Neural cell (in vitro differentiated cells): ENCODE results near the gene BET1. TPM values are rescaled to one million over a fixed set of nuclear protein-coding genes. Genes with fewer than 3 reads are reported as not detected.

Experiments
- H2AFZ ChIP-seq: fragments of 200-600, 300-800 bp; sonication (generic), shearing (Covaris generic); 2 replicates; pipeline ENCODE4 v1.6.0; 2014; ENCODE audit warnings: low read depth, mild to moderate bottlenecking, antibody characterized with exemption, low read length, moderate library complexity
- H3F3A ChIP-seq: fragments of 200-600 bp; shearing (Covaris generic); 2 replicates; pipeline ENCODE4 v1.6.1; 2016; ENCODE audit warnings: mild to moderate bottlenecking, moderate library complexity, mixed read lengths, antibody characterized with exemption, low read length; ENCODE audit not compliant: insufficient read depth, poor library complexity, severe bottlenecking
- H3K27ac ChIP-seq: fragments of 200-600, 300-800 bp; sonication (generic), shearing (Covaris generic); 2 replicates; pipeline ENCODE4 v1.5.1; 2014; ENCODE audit warnings: mild to moderate bottlenecking, low read length, moderate library complexity
- H3K27me3 ChIP-seq: fragments of 300-800, 200-600 bp; sonication (generic), shearing (Covaris generic); 2 replicates; pipeline ENCODE4 v1.6.0; 2014; ENCODE audit warnings: mild to moderate bottlenecking, low read depth, low read length, moderate library complexity; ENCODE audit not compliant: insufficient read depth
- H3K36me3 ChIP-seq: fragments of 300-800, 200-600 bp; sonication (generic), shearing (Covaris generic); 2 replicates; pipeline ENCODE4 v1.5.1; 2014; ENCODE audit warnings: mild to moderate bottlenecking, antibody characterized with exemption, low read length, moderate library complexity; ENCODE audit not compliant: insufficient read depth
- H3K4me2 ChIP-seq: fragments of 300-800, 200-600 bp; sonication (generic), shearing (Covaris generic); 2 replicates; pipeline ENCODE4 v1.6.0; 2014; ENCODE audit warnings: mild to moderate bottlenecking, low read length
- H3K4me3 ChIP-seq: fragments of 300-800, 200-600 bp; sonication (generic), shearing (Covaris generic); 2 replicates; pipeline ENCODE4 v1.5.1; 2014; ENCODE audit warnings: mild to moderate bottlenecking, low read length, moderate library complexity
- H3K79me2 ChIP-seq: fragments of 200-600 bp; shearing (Covaris generic); replicated peaks from 2 replicates; pipeline ENCODE4 v1.6.0; 2014; ENCODE audit warnings: mild to moderate bottlenecking, low read length, moderate library complexity; ENCODE audit not compliant: insufficient read depth
- H3K9ac ChIP-seq: fragments of 300-800, 200-600 bp; sonication (generic), shearing (Covaris generic); 2 replicates; pipeline ENCODE4 v1.6.1; 2016; ENCODE audit warnings: mild to moderate bottlenecking, low read length, mixed read lengths
- H3K9me2 ChIP-seq: fragments of 200-600 bp; shearing (Covaris generic); 2 replicates; pipeline ENCODE4 v1.6.1; 2016; ENCODE audit warnings: mild to moderate bottlenecking, low read length, mixed read lengths; ENCODE audit not compliant: insufficient read depth
- H3K9me3 ChIP-seq: fragments of 200-600, 300-800 bp; sonication (generic), shearing (Covaris generic); 2 replicates; pipeline ENCODE4 v1.6.1; 2016; ENCODE audit warnings: mild to moderate bottlenecking, mixed run types, low read length, moderate library complexity, mixed read lengths
- H4K20me1 ChIP-seq: fragments of 200-600 bp; shearing (Covaris generic); 2 replicates; pipeline ENCODE4 v1.6.1; 2016; ENCODE audit warnings: mild to moderate bottlenecking, mixed run types; ENCODE audit not compliant: insufficient read depth
- EP300 ChIP-seq: fragments of 450-650 bp; conservative IDR thresholded peaks from 2 replicates; pipeline ENCODE4 v1.6.1; 2014; ENCODE audit warnings: antibody characterized with exemption, mild to moderate bottlenecking, moderate library complexity; ENCODE audit not compliant: poor library complexity, severe bottlenecking
- EZH2 ChIP-seq: fragments of 200-600, 300-800 bp; shearing (Covaris generic), sonication (generic); IDR thresholded peaks from 2 replicates; pipeline ENCODE4 v1.6.1; 2014; ENCODE audit warnings: antibody characterized with exemption, low read length, borderline replicate concordance, mild to moderate bottlenecking; ENCODE audit not compliant: insufficient read depth, poor library complexity, severe bottlenecking
- MXI1 ChIP-seq: fragments of 450-650 bp; conservative IDR thresholded peaks from 2 replicates; pipeline ENCODE4 v1.6.1; 2014; ENCODE audit warnings: antibody characterized with exemption, mild to moderate bottlenecking; ENCODE audit not compliant: poor library complexity, severe bottlenecking
- POLR2AphosphoS5 ChIP-seq: IDR thresholded peaks from 2 replicates; pipeline ENCODE4 v1.6.1; 2012
- RAD21 ChIP-seq: fragments of 450-650 bp; conservative IDR thresholded peaks from 2 replicates; pipeline ENCODE4 v1.6.1; 2014; ENCODE audit warnings: antibody characterized with exemption, mild to moderate bottlenecking, moderate library complexity
- SMC3 ChIP-seq: fragments of 450-650 bp; conservative IDR thresholded peaks from 2 replicates; pipeline ENCODE4 v1.6.1; 2014; ENCODE audit warnings: antibody characterized with exemption, mild to moderate bottlenecking, moderate library complexity; ENCODE audit not compliant: poor library complexity
- TAF1 ChIP-seq: IDR thresholded peaks from 2 replicates; pipeline ENCODE4 v1.6.1; 2012; ENCODE audit warnings: low read depth
- polyA plus RNA-seq: library from polyadenylated mRNA; depleted of rRNA; stranded (reverse); fragments of >200 nt; gene quantifications from 2 replicates; pipeline ENCODE4 v1.2.3, GENCODE V29; 2014
- TF ChIP-seq, protein P1 (sequence below): IDR thresholded peaks from 2 replicates; pipeline ENCODE4 v1.6.1; 2012; ENCODE audit warnings: borderline replicate concordance
- TF ChIP-seq, protein P2 (sequence below): fragments of 450-650 bp; IDR thresholded peaks from 2 replicates; pipeline ENCODE4 v1.5.1; 2014; ENCODE audit warnings: antibody characterized with exemption, mild to moderate bottlenecking, moderate library complexity; ENCODE audit not compliant: poor library complexity, severe bottlenecking

BET1 gene
- polyA plus RNA-seq, 1 donor from 2014 or later = 49.9 TPM

- Histone ChIP-seq H3K4me3 (no peak overlapping the region), H3K27me3 (no peaks in the 10 kb centered on the region), H3K79me2 (no peaks in the 10 kb centered on the region), H3K9ac (no peak overlapping the region), H3K36me3 (no peaks in the 10 kb centered on the region), H2AFZ (no peak overlapping the region), H4K20me1 (no peaks in the 10 kb centered on the region), H3K27ac (no peak overlapping the region), H3K4me2 (no peak overlapping the region), H3F3A (no peaks in the 10 kb centered on the region), H3K9me2 (no peaks in the 10 kb centered on the region), H3K9me3 (no peaks in the 10 kb centered on the region)
- TF ChIP-seq EP300 = no peak
- TF ChIP-seq, protein P1, sequence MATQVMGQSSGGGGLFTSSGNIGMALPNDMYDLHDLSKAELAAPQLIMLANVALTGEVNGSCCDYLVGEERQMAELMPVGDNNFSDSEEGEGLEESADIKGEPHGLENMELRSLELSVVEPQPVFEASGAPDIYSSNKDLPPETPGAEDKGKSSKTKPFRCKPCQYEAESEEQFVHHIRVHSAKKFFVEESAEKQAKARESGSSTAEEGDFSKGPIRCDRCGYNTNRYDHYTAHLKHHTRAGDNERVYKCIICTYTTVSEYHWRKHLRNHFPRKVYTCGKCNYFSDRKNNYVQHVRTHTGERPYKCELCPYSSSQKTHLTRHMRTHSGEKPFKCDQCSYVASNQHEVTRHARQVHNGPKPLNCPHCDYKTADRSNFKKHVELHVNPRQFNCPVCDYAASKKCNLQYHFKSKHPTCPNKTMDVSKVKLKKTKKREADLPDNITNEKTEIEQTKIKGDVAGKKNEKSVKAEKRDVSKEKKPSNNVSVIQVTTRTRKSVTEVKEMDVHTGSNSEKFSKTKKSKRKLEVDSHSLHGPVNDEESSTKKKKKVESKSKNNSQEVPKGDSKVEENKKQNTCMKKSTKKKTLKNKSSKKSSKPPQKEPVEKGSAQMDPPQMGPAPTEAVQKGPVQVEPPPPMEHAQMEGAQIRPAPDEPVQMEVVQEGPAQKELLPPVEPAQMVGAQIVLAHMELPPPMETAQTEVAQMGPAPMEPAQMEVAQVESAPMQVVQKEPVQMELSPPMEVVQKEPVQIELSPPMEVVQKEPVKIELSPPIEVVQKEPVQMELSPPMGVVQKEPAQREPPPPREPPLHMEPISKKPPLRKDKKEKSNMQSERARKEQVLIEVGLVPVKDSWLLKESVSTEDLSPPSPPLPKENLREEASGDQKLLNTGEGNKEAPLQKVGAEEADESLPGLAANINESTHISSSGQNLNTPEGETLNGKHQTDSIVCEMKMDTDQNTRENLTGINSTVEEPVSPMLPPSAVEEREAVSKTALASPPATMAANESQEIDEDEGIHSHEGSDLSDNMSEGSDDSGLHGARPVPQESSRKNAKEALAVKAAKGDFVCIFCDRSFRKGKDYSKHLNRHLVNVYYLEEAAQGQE = no peak
- TF ChIP-seq EZH2 = no peak
- TF ChIP-seq TAF1 = no peak
- no peak for TF ChIP-seq MXI1
- TF ChIP-seq POLR2AphosphoS5 = no peak
- TF ChIP-seq RAD21 = no peak
- no peak for TF ChIP-seq SMC3
- TF ChIP-seq, protein P2, sequence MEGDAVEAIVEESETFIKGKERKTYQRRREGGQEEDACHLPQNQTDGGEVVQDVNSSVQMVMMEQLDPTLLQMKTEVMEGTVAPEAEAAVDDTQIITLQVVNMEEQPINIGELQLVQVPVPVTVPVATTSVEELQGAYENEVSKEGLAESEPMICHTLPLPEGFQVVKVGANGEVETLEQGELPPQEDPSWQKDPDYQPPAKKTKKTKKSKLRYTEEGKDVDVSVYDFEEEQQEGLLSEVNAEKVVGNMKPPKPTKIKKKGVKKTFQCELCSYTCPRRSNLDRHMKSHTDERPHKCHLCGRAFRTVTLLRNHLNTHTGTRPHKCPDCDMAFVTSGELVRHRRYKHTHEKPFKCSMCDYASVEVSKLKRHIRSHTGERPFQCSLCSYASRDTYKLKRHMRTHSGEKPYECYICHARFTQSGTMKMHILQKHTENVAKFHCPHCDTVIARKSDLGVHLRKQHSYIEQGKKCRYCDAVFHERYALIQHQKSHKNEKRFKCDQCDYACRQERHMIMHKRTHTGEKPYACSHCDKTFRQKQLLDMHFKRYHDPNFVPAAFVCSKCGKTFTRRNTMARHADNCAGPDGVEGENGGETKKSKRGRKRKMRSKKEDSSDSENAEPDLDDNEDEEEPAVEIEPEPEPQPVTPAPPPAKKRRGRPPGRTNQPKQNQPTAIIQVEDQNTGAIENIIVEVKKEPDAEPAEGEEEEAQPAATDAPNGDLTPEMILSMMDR = no peak
These were observed 54.7 kb downstream of the BET1 start for GRCh38 chr7:93949423-93949822.

DNA sequence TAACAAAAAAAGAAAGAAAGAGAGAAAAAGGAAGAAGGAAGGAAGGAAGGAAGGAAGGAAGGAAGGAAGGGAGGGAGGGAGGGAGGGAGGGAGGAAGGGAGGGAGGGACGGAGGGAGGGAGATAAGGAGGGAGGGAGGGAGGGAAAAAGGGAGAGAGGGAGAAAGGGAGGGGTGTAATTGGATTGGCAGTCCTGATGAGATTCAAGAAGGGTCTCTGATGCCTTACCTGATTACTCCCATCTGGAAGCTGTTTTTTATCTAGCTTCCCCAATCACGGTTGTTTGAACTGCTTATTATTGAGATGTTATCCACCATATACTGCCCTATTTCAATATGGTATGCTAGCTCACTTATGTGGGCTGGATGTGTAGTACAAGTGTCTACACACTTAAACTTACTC lies 55.3 kb downstream of the BET1 start:
- Histone ChIP-seq H4K20me1 (no peaks in the 10 kb centered on the region), H2AFZ (no peak overlapping the region), H3K27ac (no peak overlapping the region), H3K9ac (no peak overlapping the region), H3F3A (no peaks in the 10 kb centered on the region), H3K4me3 (no peak overlapping the region), H3K4me2 (no peak overlapping the region), H3K9me2 (no peaks in the 10 kb centered on the region), H3K36me3 (no peaks in the 10 kb centered on the region), H3K79me2 (no peaks in the 10 kb centered on the region), H3K27me3 (no peaks in the 10 kb centered on the region), H3K9me3 (no peaks in the 10 kb centered on the region)
- no peak for TF ChIP-seq RAD21
- TF ChIP-seq, protein P1 = no peak
- no peak for TF ChIP-seq TAF1
- no peak for TF ChIP-seq MXI1
